ENCODE results near the gene NOC2L.

Gene NOC2L

DNA sequence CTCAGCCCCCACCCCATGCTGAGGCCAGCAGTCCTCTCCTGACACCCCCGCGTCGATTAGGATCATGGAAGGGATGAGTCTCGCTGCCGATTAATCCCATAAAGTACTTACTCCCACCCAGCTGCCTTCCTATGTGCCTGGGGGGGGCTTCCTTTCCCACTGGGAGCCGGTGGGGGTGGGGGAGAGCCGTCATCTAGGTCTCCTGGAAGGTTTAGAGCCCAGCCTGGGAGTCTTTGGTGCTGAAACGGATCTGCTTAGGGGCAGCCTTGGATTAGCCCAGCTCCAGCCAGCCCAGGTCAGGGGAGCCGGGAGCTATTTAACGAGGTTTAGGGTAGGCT is 25.5 kb downstream of the NOC2L start:
- in situ Hi-C loops (cut with HindIII; ENCODE audit: low sequenced_read_pairs) = no loop called here

DNA sequence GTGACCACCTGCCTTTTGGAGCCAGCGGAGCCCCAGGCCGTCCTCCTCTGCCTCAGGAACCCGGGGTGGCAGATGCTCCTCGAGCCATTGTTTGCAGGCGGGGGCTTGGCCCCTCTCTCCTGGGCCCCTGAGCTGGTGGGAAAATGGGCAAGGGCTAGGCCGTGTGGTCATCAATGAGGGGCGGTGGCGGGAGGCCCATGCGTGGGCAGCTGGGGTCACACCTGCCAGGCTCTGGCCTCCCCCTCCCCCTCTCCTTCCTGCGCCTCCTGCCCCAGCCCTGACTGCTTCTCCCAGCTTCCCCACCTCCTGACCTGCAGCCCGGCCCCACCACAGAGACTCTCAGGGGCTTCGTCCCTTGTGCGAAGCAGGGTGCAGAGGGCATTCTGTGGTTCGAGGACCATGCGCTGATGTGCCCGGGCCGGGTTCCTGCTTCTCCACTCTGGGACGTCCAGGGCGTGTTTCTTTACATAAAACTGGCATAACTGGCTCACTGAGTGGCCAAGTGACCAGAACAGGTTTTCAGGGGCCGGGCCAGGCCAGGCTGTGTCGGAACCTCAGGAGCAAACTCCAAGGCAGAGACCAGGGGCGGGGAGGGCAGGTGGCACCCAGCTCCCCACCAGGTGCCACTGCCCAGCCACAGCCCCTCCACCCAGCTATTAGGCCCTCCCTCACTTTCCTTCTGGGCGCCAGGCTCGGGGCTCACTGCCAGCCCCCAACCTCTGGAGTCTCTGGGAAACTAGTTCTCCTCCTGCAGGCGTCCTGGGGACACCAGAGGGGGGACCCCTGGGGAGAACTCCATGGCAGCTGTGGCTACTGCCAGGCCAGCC is 26.1 kb downstream of the NOC2L start:
- in situ Hi-C loops (cut with HindIII; ENCODE audit: low sequenced_read_pairs) = no loop called here

DNA sequence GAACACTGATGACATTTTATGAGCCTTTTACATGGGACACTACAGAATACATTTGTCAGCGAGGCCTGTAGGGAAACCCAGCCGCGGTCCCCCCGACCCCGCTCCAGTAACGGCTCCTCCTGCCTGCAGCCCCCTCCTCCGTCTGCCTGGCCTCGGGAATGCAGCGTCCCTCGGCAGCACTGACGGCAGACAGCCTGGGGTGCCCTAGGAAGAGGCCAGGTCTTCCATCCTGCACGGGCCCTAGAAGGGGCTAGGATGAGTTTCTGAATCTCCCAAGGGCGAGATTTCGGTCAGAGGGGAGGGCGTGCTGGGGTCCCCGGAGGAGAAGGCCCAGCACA is 26.9 kb downstream of the NOC2L start:
- in situ Hi-C loops (cut with HindIII; ENCODE audit: low sequenced_read_pairs) = no loop called here

DNA sequence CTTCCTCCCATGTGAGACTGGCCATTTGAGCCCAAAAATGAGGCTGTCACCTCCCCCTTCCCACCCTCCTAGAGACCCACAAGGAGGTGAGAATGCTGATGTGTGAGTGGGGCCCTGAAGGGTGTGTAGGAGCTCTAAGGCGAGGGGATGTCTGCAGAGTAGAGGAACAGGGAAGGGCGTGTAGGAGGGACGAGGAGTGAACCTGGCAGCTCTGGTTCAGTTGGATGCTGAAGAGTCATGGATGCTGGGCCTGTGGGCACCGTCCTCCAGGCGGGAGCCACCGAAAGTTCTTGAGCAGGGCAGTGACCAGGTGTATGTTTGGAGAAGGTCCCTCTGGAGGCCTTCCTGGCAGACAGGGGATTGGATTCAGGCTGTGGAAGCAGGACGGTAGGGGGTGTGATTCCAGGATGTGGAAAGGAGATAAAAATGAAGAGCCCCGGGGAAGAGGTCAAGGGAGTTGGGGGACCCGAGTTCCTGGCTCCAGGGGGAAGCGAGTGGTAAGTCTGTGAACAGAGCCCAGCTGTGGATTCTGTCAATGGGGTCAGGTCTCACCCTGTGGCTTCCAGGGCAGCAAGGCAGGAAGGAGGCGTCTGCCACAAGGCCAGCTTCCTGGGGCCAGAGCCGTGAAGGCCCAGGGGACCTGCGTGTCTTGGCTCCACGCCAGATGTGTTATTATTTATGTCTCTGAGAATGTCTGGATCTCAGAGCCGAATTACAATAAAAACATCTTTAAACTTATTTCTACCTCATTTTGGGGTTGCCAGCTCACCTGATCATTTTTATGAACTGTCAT is 27.5 kb downstream of the NOC2L start:
- in situ Hi-C loops (cut with HindIII; ENCODE audit: low sequenced_read_pairs) = no loop called here

DNA sequence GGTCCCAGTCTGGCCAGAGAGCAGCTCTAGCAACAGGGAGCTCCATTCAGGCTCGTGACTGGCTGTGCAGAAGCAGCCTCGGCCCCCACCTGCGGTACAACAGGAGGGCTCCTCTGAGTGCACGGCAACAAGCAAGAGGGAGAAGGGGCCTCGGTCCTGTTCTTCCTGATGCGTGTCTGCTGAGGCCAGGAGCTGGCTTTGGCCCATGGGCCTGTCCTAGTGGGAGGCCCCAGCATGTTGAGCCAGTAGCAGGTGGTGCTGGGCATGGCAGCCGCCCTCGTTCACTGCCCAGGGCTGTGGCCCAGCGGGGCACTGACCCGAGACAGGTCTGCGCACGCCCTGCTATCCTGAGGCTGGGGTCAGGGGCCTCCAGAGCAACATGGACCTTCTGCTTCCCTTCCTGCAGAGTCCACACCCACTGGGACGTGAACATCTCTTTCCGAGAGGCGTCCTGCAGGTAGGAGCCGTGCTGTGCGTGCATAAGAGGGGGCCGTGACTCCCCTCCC is 28.4 kb downstream of the NOC2L start:
- in situ Hi-C loops (cut with HindIII; ENCODE audit: low sequenced_read_pairs) = no loop called here

DNA sequence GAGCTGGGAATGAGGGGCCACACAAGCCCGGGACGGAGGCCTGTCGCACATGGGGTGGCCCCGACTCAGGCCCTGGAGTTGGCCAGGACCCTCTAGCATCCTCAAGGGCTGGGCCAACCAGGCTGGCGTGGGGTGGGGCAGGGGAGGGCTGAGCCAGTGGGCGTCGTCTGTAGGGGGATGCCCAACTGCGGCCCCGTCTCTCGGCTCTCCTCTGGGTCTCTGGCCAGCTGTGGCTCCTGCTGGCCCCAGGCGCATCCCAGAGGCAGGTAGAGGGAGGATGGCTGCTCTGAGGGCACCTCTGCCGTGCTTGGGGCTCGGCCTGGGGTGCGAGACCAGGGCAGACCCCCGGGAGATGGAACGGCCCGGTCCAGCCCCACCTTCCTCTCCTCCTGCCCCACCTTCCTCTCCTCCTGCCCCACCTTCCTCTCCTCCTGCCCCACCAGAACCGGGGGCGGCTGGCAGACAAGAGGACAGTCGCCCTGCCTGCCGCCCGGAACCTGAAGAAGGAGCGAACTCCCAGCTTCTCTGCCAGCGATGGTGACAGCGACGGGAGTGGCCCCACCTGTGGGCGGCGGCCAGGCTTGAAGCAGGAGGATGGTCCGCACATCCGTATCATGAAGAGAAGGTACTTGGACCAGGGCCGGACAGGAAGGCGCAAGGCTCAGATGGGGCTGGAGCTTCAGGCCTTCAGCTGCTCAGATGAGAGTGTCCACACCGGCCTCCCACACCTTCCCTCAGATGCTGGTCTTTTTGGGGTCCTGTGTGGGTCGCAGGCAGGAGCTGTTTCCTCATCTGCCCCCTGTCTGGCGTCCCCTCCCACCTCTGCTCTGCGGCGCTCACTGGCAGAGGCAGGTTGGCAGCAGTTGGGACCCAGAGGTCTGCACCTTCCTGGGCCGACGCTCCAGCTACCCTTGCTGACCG is 29.1 kb downstream of the NOC2L start:
- in situ Hi-C loops (cut with HindIII; ENCODE audit: low sequenced_read_pairs) = no loop called here

DNA sequence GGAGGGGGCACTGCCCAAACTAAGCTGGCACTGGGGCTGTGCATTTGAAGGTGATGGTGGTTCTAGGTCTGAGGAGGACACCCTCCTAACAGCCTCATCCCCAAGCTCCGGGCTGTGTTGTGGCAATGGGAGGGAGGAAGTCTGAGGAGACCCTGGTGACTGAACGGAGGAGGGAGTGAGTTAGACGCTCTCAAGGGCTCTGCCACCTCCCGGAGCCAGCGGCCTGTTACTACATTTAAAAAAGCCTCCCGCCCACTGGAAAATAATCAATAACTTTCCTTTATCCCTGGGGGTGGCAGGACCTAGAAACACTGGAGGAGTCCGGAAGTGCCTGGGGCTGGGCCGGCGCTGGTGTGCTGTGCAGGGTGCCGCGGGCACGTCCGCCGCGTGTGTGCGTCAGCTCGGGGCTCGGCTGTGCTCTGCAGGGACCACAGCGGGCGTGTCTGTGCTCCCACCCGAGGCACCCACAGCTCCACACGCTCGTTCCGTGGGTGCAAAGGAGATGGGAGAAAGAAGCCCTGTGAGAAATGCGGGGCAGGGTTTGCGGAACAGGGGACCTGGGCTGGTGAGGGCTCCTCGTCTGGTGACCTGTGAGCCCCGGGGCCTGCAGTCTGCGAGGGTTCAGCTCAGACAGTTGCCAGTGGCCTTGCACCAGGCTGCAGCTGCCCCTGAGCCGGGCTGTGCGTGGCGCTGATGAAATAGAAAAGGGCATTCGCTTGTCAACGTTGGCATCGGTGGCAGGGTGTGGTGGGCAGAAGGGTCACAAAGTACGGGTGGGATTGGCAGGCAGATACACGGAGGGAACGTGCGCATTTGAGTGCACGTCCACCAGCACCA is 30.0 kb downstream of the NOC2L start:
- in situ Hi-C loops (cut with HindIII; ENCODE audit: low sequenced_read_pairs) = no loop called here

DNA sequence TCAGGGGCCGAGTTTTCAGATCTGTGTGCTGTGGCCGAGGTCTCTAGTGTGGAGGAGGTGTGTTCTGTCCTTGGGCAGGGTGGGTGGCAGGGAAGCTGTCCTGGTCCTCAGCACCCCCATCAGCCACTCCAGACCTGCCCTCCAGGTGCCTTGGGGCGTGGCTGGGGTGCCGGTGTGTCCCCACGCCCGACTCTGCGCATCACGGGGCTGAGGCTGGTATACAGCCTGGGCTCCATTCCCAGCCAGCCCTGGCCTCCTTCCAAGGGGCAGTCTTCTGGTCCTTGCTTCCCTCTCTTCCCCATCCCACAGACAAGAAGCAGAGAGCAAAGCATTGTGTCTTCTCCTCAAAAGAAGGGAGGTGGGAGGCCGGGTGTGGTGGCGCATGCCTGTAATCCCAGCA is 31.3 kb downstream of the NOC2L start:
- in situ Hi-C loops (cut with HindIII; ENCODE audit: low sequenced_read_pairs) = no loop called here

DNA sequence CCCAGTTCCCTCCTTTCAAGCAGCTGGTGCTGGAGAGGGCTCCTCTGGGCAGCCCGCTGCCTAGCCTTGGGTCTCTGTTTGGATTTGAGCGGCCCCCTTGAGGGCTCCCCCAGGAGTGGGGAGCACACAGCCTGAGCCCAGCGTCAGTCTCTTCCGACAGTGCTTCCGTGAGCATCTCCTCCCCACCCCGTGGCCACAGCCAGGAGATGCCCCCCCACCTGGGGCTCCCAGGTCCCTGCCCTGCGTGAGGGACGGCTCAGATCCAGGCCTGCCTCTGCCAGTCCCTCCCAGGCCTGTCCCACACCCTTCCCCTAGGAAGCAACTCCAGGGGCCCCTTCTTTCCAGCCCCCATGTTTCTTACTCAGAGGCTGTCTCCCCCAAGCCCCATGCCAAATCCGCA is 31.8 kb downstream of the NOC2L start:
- in situ Hi-C loops (cut with HindIII; ENCODE audit: low sequenced_read_pairs) = no loop called here

DNA sequence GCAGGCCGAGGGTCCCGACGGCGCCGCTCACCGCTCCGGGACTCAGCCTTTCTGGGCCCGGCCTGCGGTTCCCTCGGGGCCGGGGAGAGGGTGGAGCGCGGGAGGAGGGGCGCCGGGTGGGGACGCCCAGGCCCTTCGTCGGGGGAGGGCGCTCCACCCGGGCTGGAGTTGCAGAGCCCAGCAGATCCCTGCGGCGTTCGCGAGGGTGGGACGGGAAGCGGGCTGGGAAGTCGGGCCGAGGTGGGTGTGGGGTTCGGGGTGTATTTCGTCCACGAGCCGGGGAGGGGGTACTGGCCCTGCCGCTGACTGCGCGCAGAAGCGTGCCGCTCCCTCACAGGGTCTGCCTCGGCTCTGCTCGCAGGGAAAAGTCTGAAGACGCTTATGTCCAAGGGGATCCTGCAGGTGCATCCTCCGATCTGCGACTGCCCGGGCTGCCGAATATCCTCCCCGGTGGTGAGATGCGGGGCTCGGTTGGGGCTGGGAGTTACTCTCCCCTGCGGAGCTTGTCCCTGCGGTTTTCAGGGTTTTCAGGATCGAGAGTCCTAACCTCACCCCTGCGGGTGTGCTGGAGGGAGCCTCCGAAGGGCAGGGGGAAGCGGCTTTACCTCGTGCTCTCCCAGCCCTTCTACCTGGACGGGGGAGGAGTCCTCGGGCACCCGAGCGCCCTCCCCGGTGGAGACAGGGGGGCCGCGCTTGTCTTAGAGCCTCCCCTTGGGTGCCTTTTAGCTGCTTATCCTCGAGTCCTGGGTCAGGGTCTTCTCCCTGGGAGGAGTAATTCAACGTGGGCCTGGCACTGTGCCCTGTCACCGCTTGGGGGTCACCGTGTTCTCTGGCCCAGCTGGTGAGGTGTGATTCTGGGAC is 33.3 kb downstream of the NOC2L start:
- in situ Hi-C loops (cut with HindIII; ENCODE audit: low sequenced_read_pairs) = no loop called here

DNA sequence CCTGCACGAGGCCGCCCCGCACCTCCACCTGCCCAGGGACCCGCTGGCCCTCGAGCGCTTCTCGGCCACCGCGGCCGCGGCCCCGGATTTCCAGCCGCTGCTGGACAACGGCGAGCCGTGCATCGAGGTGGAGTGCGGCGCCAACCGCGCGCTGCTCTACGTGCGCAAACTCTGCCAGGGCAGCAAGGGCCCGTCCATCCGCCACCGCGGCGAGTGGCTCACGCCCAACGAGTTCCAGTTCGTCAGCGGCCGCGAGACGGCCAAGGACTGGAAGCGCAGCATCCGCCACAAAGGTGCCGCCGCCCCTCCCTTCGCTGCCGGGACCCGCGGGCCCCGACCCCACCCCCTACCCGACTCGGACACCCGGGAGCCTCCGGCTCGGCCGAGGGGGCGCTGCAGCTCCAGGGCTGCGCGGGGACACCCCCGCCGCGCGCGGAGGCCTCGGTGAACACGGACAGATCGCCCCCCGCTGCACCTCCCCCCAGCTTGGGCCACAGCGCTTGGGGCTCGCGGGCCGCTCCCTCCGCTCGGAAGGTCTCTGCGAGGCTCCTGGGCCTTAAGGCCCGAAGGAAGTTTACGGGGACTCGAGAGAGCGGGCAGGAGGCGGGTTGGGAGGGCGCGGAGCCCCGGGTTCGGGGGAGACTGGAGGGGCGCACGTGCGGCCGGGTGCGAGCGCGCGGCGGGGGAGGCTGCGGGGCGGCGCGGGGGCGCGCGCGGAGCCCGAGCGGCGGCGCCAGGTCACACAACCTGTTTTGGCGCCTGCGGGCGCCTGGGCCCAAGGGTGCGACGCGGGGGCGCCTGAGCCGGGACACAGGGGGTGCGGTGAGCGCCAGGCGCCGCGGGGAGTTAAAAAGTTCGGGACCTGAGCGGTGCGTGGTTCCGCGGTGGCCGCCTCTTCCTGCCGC is 34.1 kb downstream of the NOC2L start:
- in situ Hi-C loops (cut with HindIII; ENCODE audit: low sequenced_read_pairs) = no loop called here

DNA sequence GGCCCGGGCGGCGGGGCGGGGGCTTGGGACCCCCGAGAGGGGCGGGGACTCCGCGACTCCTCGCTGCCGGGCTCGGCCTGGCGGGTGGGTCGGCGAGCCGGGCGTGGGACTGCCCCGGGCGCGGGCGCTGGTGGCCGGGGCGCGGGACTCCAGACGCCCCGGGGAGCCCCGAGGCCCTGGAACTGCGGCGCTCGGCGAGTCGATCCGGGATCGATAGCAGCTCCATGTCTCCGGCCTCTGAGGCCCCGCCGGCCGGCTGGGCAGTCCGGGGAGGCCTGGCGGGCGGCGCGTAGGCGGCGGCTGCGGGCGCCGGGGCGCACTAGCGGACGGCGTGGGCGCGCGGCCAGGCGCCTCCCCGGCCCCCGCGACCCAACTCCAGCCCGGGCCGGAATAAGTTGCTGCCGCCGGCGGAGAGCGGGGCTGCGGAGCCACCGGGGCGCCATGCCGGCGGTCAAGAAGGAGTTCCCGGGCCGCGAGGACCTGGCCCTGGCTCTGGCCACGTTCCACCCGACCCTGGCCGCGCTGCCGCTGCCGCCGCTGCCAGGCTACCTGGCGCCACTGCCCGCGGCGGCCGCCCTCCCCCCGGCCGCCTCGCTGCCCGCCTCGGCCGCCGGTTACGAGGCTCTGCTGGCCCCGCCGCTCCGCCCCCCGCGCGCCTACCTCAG is 34.9 kb downstream of the NOC2L start:
- in situ Hi-C loops (cut with HindIII; ENCODE audit: low sequenced_read_pairs) = no loop called here

DNA sequence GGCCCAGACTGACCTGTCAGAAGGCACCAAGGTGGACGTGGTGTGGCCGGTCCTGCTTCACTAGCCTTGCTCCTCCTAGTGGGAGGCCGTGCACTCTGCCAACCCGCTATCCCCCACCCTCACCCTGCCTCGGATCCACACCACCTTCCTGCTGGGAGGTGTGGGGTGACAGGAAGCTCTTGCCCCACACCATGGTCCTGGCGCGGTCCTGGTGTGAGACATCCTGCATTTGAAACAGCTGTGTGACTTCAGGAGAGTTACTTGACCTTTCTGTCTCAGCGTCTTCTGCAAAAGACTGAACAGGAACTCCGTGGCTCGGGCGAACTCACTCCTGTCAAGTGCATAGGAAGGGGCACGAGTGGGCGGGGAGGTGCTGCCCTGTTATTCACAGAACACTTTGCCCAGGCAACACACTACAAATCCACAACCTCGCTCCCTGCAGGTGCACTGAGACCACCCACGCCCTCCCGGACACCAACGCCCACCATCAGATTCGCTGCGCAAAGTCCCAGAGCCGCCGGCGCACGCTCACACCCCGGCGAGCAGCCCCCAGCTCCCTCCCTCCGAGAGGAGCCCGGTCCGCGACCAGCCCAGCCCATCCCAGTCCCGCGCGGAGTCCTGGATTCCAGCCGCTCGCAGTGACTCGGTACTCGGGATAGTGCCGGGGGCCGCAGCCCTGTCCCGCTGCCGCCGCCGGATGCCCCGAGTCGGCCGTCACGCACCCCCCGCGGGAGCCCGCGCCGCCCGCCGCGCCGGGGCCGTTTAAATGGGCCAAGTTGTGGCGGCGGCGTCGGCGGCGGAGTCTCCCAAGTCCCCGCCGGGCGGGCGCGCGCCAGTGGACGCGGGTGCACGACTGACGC is 35.7 kb downstream of the NOC2L start, which contains the start of gene SAMD11:
TSS of gene SAMD11 (plus strand) at position 793 of the 860 bp plus-strand sequence. CDS start 509 bp downstream, outside the sequence.
- in situ Hi-C loops (cut with HindIII; ENCODE audit: low sequenced_read_pairs) = no loop called here

DNA sequence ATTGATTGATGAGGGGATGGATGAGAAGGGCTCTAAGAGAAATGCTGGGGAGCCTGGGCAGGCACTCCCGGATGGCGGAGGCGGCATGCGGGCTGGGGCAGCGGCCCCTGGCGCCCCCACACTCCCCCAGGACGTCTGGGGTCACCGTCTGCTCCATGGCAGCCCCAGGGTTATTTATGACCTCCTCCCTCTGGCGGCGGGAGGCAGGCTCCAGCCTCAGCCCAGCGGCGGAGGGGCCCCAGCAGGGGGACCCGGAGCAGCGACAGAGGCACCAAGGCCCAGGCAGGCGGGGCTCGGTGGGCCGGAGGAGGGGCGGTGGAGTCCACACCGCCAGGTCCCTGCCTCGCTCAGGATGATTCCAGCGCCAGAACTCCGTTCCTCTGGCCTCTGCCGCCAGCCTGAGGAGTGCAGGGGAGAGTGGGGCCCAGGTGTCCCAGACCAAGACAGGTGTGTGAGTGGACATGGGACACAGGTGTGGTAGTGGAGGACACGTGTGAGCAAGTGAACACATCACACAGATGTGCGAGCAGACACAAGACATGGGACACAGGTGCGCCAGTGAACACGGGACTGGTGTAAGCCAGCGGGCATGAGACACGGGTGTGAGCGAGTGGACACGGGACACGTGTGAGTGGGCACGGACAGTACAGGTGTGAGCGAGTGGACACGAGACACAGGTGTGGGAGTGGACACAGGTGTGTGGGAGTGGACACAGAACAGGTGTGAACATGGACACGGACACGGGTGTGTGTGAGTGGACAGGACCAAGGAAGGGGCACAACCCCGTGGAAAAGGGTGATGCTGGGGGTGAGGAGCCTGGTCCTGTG is 37.8 kb downstream of the NOC2L start:
- in situ Hi-C loops (cut with HindIII; ENCODE audit: low sequenced_read_pairs) = no loop called here

DNA sequence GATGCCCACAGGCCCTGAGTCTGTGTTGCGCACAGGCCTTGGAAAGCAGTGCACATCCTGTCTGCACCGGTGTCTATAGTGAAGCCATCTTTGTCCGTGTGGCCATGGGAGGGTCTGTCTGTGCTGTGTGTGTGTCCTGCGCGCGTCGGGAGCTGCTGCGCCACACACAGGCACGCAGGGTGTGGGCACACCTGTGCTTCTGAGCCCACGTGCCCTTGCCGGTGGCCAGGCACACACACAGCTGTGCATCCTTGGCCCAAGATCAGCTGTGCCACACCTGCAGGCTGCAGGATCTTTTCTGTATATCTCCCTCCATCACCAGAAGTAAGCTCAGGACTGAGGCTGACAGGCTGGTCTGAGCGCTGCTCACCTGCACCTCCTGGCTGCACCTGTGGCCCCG is 38.5 kb downstream of the NOC2L start:
- in situ Hi-C loops (cut with HindIII; ENCODE audit: low sequenced_read_pairs) = no loop called here

DNA sequence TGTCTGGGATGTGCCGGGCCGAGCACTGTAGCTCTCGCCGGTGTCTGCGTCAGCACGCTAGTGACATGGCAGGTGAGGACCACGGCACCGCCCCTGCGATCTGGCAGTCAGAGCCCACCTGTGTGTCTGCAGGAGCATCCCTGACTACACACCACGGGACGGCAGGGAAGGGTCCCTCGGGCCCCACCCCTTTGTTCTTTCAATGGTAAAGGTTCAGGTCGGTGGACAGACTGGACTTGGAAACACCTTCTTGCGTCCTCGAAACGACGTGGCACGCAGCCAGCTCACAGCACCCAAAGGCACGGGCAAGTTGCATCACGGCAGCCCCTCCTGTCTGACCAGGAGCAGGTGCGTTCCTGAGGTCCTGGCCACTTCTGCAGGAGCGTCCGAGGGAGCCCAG is 39.0 kb downstream of the NOC2L start:
- in situ Hi-C loops (cut with HindIII; ENCODE audit: low sequenced_read_pairs) = no loop called here
